GM12892 (cell line): Measurements from ENCODE around the gene CCRL2.

Experiments used
- POLR2A ChIP-seq: IDR thresholded peaks from 2 replicates; pipeline ENCODE4 v1.6.1; 2011; ENCODE audit warnings: low read depth, low read length, control low read depth
- POLR2AphosphoS5 ChIP-seq: IDR thresholded peaks from 2 replicates; pipeline ENCODE4 v1.6.1; 2011; ENCODE audit warnings: low read depth, low read length, control low read depth

DNA sequence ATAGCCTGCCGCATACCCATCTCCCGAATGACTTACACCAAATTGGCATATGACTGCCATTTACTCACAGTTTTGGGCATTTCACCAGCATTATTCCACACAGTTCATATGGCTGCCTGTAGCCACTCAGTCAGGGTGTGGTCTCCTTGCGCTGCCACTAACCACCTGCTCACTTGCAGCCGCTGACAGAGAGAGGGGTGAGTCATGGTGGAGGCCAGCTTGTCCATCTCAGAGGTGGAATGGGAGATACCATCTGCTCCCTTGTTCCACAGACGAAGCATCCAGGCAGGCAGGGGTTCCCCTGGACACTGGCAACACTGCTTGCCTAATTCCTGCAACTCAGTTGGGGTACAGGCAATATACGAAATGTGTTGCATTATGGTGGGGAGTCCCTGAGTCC is 15.6 kb downstream of the CCRL2 start:
- TF ChIP-seq POLR2A (no peak), POLR2AphosphoS5 (no peak)
